Stimulated activated CD8-positive, alpha-beta memory T cell treated with anti-CD3 and anti-CD28 coated beads, Interleukin-15, amount 100 ng/mL, for 24 hours (primary cell): ENCODE data around the gene CCNB1IP1.
"Not testable (repeated sequence)": the region's sequence is repeated elsewhere in the genome, so short reads cannot be mapped to it uniquely, and the experiment has no call there.

Experiments
- DNase-seq: peaks from one replicate; pipeline ENCODE4 v3.0.0-alpha.2; 2020; ENCODE audit warnings: low read depth

The CCNB1IP1 gene, protein sequence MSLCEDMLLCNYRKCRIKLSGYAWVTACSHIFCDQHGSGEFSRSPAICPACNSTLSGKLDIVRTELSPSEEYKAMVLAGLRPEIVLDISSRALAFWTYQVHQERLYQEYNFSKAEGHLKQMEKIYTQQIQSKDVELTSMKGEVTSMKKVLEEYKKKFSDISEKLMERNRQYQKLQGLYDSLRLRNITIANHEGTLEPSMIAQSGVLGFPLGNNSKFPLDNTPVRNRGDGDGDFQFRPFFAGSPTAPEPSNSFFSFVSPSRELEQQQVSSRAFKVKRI

GRCh38 chr14:20332788-20333493 is at the start of gene CCNB1IP1:
Gene CCNB1IP1, minus strand, starts transcription at chr14:20333279. Its CDS starts 16,756 bp downstream, at chr14:20316523.
- no peak for DNase-seq

DNA sequence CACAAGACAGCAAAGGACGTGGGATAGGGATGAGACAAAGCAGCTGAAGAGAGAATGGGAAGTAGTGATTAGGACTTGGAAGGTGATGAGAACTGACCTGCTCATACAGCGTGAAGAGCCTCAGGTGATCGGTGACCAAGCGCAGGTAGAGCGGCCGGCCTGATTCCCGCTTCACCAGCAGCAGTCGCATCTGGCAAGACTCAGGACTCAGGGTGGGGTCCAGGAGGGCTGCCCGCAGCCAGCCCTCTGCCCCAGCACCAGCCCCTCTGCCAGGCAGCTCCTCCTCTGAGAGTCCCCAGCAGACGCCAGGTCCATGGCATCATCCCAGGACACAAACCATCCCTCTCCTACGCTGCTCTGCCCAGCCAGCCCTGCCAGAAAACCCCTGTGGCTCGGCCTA is 49.4 kb upstream of the CCNB1IP1 start:
- DNase-seq, result no peak

DNA sequence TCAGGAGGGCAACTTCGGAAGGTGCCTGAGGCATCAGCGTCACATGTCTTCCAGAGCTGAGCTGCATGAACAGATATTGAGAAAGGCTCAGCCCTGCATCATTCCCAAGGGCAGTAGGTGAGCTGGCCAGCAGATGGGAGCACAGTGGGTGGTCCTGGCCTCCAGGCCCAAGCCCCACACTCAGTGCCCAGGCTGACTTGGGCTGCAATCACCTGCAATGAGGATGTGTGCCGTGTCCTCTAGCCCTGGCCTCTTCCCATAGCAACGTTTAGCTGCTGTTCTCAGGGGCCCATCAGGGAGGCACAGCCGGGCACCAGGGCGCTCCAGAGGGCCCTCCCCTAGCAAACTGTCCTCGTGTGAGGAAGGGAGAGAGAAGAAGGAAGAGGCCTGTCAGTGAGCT is 48.3 kb upstream of the CCNB1IP1 start:
- DNase-seq, result no peak

GRCh38 chr14:20380681-20381080 is 47.6 kb upstream of the CCNB1IP1 start:
- no peak for DNase-seq

- DNase-seq, result no peak
Observed at GRCh38 chr14:20379743-20380142, 46.7 kb upstream of the CCNB1IP1 start.

- no peak for DNase-seq
Observed at GRCh38 chr14:20377171-20377570, 44.1 kb upstream of the CCNB1IP1 start.

GRCh38 chr14:20376071-20376588 is 43.1 kb upstream of the CCNB1IP1 start:
- no peak for DNase-seq

GRCh38 chr14:20375471-20375870 is 42.4 kb upstream of the CCNB1IP1 start:
- DNase-seq, result no peak

GRCh38 chr14:20372796-20373195 is 39.7 kb upstream of the CCNB1IP1 start:
- no peak for DNase-seq

DNA sequence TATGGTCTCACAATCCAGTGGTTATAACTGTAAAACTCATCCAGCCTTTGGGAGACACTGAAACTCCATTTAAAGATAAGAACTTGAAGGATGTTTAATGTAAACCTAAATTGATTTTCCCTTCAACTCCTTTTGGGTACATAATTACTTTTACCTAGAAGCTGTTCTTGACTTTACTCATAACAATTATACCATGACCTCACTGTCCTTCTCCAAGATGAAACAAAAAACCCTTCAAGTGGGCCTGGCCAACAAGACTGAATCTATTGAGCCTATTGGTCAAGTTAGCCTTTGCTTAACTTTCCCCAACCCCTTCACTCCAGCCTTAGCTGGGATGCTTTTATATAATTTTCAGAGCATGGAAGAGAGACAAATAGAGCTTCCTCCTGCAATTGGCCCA is 32.8 kb upstream of the CCNB1IP1 start:
- no peak for DNase-seq

DNA sequence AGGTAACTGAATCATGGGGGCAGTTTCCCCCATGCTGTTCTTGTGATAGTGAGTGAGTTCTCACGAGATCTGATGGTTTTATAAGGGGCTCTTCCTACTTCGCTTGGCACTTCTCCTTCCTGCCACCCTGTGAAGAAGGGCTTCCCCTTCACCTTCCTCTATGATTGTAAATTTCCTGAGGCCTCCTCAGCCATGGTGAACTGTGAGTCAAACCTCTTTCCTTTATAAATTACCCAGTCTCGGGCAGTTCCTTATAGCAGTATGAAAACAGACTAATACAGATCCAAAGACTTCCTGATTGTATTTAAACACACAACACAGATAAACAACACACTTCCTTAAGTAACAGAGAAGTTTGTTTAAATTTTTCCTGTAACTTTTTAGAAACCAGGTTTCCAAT is 25.4 kb upstream of the CCNB1IP1 start:
- DNase-seq, result not testable (repeated sequence)

- no peak for DNase-seq
Observed at GRCh38 chr14:20356422-20356821, 23.3 kb upstream of the CCNB1IP1 start.

DNA sequence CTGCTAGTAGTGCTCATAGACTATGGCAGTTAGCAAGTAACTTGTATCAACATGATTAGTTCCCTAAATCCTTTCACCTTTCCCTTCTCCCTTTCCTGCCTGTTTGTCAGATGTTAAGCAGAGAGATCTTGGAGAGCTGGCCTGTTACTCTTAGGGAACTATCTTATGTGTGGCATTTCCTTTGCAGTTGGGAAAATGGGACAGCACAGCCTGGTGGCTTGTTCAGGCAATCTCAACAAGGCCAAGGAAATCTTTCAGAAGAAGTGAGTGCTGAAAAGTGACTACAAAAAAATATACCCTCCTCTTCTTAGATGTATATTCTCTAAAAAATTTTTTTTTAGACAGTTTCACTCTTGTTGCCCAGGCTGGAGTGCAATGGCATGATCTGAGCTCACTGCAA is 17.8 kb upstream of the CCNB1IP1 start:
- DNase-seq, result no peak

GRCh38 chr14:20350282-20350681 is 17.2 kb upstream of the CCNB1IP1 start:
- DNase-seq, result no peak

DNA sequence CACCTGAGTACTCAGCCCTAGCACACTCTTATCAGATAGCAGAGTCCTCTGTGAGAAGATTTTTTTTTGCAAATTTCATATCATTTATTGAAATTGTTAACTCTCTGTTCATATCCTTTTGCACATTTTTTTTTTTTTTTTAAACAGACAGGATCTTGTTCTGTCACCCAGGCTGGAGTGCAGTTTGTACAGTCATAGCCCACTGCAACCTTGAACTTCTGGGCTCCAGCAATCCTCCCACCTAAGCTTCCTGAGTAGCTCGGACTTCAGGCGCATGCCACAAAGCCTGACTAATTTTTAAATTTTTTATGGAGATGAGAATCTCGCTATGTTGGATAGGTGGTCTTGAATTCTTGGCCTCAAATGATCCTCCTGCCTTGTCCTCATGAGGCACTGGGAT is 14.7 kb upstream of the CCNB1IP1 start:
- no peak for DNase-seq

GRCh38 chr14:20346713-20347112 is 13.6 kb upstream of the CCNB1IP1 start:
- no peak for DNase-seq

DNA sequence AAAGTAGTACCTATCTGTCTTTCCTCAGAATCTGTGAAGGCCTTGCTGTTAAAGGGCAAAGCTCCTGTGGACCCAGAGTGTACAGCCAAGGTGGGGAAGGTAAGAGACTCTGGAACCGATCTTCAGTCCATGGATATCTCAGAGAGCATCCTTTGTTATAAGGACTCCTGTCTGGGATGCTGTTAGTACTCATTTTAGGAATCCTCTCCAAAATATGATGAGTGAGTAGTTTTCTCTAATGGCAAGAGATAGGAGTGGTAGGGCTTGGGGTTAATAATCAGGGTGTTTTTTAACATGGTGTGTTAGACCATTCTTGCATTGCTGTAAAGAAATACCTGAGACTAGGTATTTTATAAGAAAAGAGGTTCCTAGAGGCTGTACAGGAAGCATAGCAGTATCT is 12.3 kb upstream of the CCNB1IP1 start:
- DNase-seq, result no peak

DNA sequence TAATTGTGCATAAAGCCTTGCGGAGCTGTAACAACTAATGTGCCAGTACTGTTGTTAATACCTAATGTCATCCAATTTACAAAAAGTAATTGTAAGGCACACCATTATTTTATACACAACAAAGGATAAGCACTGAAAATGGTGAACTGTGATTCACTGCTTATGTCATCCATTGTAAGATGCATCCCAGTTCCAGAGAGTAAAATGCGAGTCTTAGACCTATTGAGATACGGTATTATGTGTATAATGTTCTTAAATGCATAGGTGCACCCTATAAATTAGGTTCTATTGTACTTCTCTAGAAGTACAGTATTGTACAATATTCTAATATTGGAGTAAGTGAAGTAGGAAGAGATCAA is 10.8 kb upstream of the CCNB1IP1 start:
- DNase-seq, result no peak

- peak; percentile 79 for DNase-seq
Observed at GRCh38 chr14:20343092-20343861, 10.2 kb upstream of the CCNB1IP1 start, which contains the start of gene PARP2. Gene PARP2, plus strand, starts transcription at chr14:20343635. Its CDS starts 7 bp downstream, at chr14:20343642.

DNA sequence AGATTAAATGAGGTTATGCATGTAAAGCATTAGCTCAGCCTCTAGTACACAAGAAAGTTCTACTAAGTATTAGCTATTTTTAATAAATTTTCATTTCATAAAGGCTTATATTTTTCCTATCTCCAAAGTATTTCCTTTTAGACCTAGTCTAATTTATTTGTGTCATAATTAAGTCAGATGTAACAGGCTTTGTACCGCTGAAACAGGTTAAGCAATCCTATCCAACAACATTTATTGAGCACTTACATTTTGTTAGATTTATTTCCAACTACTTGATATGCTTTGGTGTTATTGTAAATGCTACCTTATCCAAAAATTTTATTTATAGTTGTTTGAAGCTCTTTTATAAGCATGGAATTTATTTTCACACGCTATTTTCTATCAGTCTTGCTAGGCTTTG is 8.6 kb upstream of the CCNB1IP1 start:
- no peak for DNase-seq

- not testable (repeated sequence) for DNase-seq
Observed at GRCh38 chr14:20341032-20341431, 8.0 kb upstream of the CCNB1IP1 start.

GRCh38 chr14:20334017-20334416 is 938 bp upstream of the CCNB1IP1 start:
- no peak for DNase-seq

DNA sequence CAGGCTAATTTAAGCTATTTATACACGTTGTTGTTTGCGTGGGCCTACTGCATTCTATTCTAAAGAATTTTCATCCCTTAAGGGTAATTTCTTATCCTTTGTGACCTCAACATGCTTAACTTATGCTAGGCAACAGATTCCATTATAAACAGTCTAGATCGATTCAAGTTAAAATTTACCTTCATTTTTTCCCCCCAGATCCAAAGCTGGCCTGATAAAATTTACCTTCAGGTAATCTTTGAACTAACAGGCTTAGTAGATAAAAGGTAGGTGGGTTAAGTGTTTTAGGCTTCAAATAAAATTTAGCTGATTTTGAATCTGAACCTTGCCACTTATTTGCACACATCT is 389 bp upstream of the CCNB1IP1 start:
- no peak for DNase-seq
